ENCODE results near the gene RGL4. TPM values are rescaled to one million over a fixed set of nuclear protein-coding genes. Genes with fewer than 3 reads are reported as not detected.
"Not testable (repeated sequence)": the region's sequence is repeated elsewhere in the genome, so short reads cannot be mapped to it uniquely, and the experiment has no call there.

The RGL4 gene
- total RNA-seq, 1 donor from 2014 or later, result 0.42 TPM

DNA sequence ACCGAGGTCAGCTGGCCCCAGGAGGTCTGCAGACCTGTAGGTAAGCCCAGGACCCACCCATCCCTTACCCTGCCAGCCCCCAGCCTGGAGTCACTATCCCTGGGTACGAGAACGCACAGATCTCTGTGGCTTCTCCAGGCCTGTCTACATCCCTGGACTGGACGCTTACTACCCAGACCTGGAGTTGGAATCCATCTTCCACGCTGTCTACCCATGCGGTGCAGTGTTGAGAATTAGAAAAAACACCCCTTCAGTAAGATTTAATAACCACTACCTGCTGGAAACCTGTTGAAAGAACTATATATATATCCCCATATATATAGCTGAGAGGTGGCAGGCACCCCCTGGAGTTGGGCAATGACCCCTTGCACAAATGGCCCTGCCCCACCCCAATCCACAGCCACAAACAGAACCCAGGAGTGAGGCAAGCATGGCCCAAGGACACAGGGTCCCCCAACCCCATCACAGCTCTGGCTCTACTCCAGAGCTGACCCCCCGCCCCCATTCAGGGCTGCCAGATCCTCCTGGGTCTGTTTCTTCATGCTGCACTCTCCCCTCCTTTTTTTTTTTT is 17.7 kb upstream of the RGL4 start:
- POLR2A ChIA-PET, result no interaction called here
- Mint-ChIP-seq H3K4me3 (no peak overlapping the region), H3K36me3 (ENCODE audit: low read depth) (peaks cover 8% of the 10 kb centered on the region), H3K27ac (no peak overlapping the region), H3K4me1 (peaks cover 15% of the 10 kb centered on the region), H3K27me3 (no peaks in the 10 kb centered on the region), H3K9me3 (no peaks in the 10 kb centered on the region)
- intact Hi-C loops (cut with micrococcal nuclease), result no loop called here
- TF ChIP-seq, protein P1, sequence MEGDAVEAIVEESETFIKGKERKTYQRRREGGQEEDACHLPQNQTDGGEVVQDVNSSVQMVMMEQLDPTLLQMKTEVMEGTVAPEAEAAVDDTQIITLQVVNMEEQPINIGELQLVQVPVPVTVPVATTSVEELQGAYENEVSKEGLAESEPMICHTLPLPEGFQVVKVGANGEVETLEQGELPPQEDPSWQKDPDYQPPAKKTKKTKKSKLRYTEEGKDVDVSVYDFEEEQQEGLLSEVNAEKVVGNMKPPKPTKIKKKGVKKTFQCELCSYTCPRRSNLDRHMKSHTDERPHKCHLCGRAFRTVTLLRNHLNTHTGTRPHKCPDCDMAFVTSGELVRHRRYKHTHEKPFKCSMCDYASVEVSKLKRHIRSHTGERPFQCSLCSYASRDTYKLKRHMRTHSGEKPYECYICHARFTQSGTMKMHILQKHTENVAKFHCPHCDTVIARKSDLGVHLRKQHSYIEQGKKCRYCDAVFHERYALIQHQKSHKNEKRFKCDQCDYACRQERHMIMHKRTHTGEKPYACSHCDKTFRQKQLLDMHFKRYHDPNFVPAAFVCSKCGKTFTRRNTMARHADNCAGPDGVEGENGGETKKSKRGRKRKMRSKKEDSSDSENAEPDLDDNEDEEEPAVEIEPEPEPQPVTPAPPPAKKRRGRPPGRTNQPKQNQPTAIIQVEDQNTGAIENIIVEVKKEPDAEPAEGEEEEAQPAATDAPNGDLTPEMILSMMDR (IDR thresholded peaks at IDR 0.05), result no peak
- ATAC-seq (ENCODE audit: low read depth) (no peak), DNase-seq (no peak)
- CTCF ChIA-PET, result no interaction called here

DNA sequence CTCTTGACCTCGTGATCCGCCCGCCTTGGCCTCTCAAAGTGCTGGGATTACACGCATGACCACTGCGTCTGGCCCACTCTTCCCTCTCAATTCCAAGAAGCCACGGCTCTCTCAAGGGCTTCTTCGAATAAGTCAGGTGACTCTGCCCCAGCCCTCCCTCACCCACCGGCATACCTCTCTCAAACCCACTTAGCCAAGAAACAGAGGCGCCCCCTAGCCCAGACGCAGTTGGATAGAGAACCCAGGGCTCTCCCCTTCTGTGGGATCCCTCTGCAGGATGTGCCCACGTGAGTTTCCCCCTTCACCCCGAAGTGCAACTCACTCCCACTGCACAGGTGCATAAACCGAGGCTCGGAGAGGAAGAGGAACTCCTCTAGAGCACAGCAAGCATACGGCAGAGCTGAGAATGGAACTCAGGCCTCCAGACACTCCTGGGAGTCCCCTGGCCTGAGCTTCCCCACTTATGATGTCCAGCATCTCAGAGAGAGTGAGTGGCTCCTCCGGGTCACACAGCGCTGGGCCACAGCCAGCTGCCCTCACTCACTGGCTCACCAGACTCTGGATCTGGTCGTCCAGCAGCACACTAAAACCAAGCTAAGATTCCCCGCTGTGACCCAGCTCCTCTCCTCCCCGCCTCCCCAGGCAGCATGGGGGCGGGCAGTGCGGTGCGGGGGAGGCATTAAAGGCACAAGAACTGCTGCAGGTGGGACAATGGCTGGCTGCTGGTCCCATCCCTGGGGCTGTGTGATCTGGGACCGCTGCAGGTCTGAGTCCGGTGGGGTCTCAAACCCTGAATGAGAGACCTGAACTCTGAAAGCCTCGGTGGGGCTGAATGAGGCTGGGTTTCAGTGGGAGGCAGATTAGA is 16.8 kb upstream of the RGL4 start:
- H3K4me1 Mint-ChIP-seq, result peaks cover 15% of the 10 kb centered on the region
- CTCF ChIA-PET, result no interaction called here

DNA sequence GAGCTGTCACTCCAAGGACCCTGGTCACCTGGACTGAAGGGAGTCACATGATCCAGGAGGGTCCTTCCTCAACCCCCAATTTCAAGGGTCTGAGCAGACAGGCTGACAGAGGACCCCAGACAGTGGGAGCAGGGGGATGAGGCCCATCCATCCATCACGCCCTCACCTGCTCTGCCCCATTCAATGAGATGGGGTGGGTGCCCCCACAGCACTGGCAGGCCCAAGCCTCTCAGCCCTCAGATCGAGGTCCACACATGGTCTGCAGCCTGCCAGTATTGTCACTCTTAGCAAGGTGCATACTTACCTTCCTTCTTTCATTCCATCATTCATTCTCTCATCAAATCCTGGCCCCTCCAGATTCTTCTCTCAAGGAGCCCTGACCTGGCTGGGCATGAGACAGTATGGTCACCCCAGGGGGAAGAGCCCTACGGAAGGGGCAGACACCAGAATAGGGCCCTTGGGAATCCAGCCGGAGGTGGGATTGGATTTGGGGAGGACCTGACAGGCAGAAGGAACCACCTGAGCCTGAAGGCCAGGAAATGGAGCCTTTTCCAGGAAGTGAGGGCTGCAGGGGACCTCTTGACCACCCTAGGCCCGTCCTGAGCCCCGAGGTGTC is 15.8 kb upstream of the RGL4 start:
- CTCF ChIA-PET; H3K4me3 Mint-ChIP-seq; ATAC-seq (ENCODE audit: low read depth); H3K36me3 Mint-ChIP-seq (ENCODE audit: low read depth); H3K27me3 Mint-ChIP-seq; intact Hi-C loops (cut with micrococcal nuclease); H3K9me3 Mint-ChIP-seq; DNase-seq; H3K27ac Mint-ChIP-seq: not testable (repeated sequence)
- H3K4me1 Mint-ChIP-seq, result peaks cover 15% of the 10 kb centered on the region
- POLR2A ChIA-PET, result interaction anchor here (0.6 kb wide), 1 partner anchor 834 kb away, joined by 8 read pairs; no protein-coding TSS in a partner anchor

More for the DNA sequence above, 16.8 kb upstream of the RGL4 start:
- intact Hi-C loops (cut with micrococcal nuclease), result no loop called here
- H3K27me3 Mint-ChIP-seq, result no peaks in the 10 kb centered on the region
- ATAC-seq (ENCODE audit: low read depth) (no peak), DNase-seq (no peak)
- H3K36me3 Mint-ChIP-seq (ENCODE audit: low read depth), result peaks cover 9% of the 10 kb centered on the region
- TF ChIP-seq, protein P1 (IDR thresholded peaks at IDR 0.05), result no peak
- H3K9me3 Mint-ChIP-seq, result no peaks in the 10 kb centered on the region
- H3K27ac Mint-ChIP-seq, result no peak overlapping the region
- H3K4me3 Mint-ChIP-seq, result no peak overlapping the region
- POLR2A ChIA-PET, result interaction anchor here (0.6 kb wide), 1 partner anchor 835 kb away, joined by 8 read pairs; no protein-coding TSS in a partner anchor

DNA sequence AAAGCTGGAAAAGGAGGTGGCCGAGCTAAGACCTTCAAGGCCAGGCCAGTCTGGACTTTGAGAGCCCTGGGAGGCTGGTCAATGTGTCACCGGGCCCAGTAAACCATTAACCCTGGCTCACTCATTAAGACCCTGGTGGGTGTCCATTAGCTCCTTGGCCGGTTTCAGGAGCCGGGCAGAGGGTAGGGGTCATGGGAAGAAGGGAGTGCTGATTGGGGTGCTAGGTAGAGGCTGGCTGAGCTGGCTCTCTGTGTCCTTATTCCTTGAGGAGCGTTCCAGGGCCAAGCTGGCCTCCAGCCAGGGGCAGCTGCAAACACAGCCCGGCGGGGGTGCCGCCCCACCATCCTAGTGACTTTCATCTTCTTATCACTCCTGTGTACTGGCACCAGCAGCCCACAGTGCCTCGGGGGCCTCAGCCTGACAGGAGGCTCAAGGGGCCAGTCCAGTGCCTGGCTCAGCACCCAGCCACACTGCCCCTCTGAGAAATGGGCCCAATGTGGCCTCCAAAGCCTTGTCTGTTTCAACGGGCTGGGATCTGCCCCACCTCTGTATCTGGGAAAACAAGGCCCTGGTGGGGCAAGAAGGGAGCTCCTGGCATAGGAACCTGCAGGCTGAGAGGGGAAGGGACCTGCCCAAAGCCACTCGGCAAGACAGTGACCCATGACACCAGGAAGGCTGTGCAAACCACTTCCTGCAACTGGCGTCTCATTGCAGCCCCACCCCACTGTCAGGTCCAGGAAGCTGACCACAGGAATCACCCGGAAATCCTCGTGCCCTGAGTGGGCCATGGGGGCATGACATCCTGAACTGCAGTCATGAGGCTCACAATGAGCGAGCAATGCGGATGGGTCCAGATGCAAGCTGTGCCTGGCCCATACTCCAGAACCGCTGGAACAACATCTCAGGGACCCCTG is 15.1 kb upstream of the RGL4 start:
- Mint-ChIP-seq H3K4me3 (no peak overlapping the region), H3K9me3 (no peaks in the 10 kb centered on the region), H3K27me3 (no peaks in the 10 kb centered on the region), H3K27ac (no peak overlapping the region), H3K4me1 (peaks cover 15% of the 10 kb centered on the region), H3K36me3 (ENCODE audit: low read depth) (peaks cover 10% of the 10 kb centered on the region)
- ChIA-PET CTCF (no interaction called here), POLR2A (no interaction called here)
- TF ChIP-seq, protein P1 (IDR thresholded peaks at IDR 0.05), result no peak
- intact Hi-C loops (cut with micrococcal nuclease), result no loop called here
- DNase-seq (no peak), ATAC-seq (ENCODE audit: low read depth) (no peak)

DNA sequence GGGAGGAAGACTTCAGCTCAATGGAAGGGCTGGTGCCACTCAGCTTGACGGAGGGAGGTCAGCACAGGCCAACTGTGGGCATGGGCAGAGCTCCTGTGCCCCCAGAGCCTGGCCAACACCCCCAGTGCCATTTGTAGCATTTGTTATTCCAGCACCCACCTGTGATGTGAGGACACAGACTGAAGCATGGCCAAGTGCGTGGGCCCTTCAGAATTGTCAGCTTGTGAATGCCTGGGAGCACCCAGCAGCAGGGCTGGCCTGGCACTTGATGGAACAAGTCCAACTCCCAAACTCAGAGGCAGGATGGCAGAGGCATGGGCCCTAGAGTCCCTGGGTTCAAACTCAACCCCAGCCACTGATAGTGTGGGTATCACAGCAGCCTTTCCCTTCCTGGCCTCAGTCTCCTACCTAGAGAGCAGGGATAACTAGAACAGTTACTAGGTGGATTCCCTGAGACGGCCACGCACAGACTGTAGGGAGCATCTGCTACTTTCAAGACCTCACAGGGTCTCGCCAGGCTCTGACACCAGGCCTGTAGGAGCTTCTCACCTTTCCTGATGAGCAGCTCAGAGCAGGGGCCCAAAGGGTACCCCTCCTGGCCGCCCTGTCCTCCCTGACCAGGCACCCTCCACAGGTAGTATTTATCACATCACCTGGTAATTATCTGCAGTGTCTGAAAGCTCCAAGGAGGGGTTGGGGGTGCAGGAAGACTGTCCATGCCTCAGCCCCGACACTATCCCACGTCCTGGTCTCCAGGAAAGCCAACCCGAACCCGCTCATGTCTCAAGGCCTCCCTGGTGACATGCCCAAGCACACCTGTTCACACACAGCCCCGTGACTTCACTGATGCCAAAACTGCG is 13.7 kb upstream of the RGL4 start:
- CTCF ChIA-PET; ATAC-seq (ENCODE audit: low read depth); intact Hi-C loops (cut with micrococcal nuclease); H3K27me3 Mint-ChIP-seq; POLR2A ChIA-PET; H3K9me3 Mint-ChIP-seq; H3K27ac Mint-ChIP-seq; DNase-seq; H3K4me3 Mint-ChIP-seq: not testable (repeated sequence)
- Mint-ChIP-seq H3K36me3 (ENCODE audit: low read depth) (peaks cover 19% of the 10 kb centered on the region), H3K4me1 (peaks cover 15% of the 10 kb centered on the region)
